HCT116 (cell line): ENCODE measurements around the gene GLO1. TPM values are rescaled to one million over a fixed set of nuclear protein-coding genes. Genes with fewer than 3 reads are reported as not detected.

ENCODE experiments used
- ATAC-seq: fragments of 200-7000 bp; cut with Tn5 transposase; 2 replicates; pipeline ENCODE4 v1.9.1; 2020; ENCODE audit warnings: mild to moderate bottlenecking, moderate library complexity
- BruUV-seq: library from RNA; stranded (reverse); fragments of 400-500 nt; replicated peaks from 2 replicates; lab custom pipeline; 2021; lab: Mats Ljungman, UMichigan
- CTCF ChIA-PET: fragments of 300-600 bp; sonication (Branson Sonifier 250); formaldehyde crosslinking; loops from one replicate; lab custom pipeline; 2021; ENCODE audit warnings: antibody characterized with exemption; lab: Charles Lee
- POLR2A ChIA-PET: fragments of 300-600, 350-600 bp; sonication (Branson Sonifier 250); formaldehyde crosslinking; loops from one replicate; lab custom pipeline; 2021; ENCODE audit warnings: antibody characterized with exemption; lab: Charles Lee
- RAD21 ChIA-PET, 2 experiments: fragments of 300-600 bp; sonication (Branson Sonifier 250); formaldehyde crosslinking; loops; one replicate each; lab custom pipeline; 2023; ENCODE audit warnings: low total read pairs in 2 of 2; ENCODE audit not compliant: uncharacterized antibody in 2 of 2, unreplicated experiment in 2 of 2, low non-redundant PET in 1 of 2; lab: Charles Lee
- DNase-seq: peaks from one replicate; pipeline ENCODE4 v3.0.0-alpha.2; 2010; ENCODE audit warnings: low read depth, low spot score
- H2AFZ ChIP-seq: fragments of 200-600 bp; shearing (Covaris generic), sonication (generic); 2 replicates; pipeline ENCODE4 v1.6.1; 2017; ENCODE audit warnings: low read depth, mixed run types, mixed read lengths, antibody characterized with exemption, low read length; ENCODE audit not compliant: poor library complexity, severe bottlenecking
- H3K27ac ChIP-seq: 2 replicates; pipeline ENCODE4 v1.5.1; 2012; ENCODE audit warnings: low read depth, low read length
- H3K27me3 ChIP-seq: fragments of 200-600 bp; sonication (generic); 2 replicates; pipeline ENCODE4 v1.6.1; 2016; ENCODE audit warnings: mixed run types, low read length, mixed read lengths; ENCODE audit not compliant: insufficient read depth
- H3K36me3 ChIP-seq, 2 experiments: fragments of 200-500 bp in 1 of 2; fragments of 200-600 bp in 1 of 2; sonication (Bioruptor generic) in 1 of 2; sonication (generic) in 1 of 2; 2 replicates each; pipeline versions ENCODE4 v1.5.1 to v1.6.1; 2014 to 2016; ENCODE audit warnings: low read length in 2 of 2, inconsistent platforms in 1 of 2, mixed read lengths in 1 of 2, mixed run types in 1 of 2; ENCODE audit not compliant: insufficient read depth in 2 of 2, control insufficient read depth in 1 of 2
- H3K4me1 ChIP-seq, 2 experiments: fragments of 200-600 bp in 1 of 2; sonication (generic) in 1 of 2; 2 replicates each; pipeline versions ENCODE4 v1.5.1 to v1.6.1; 2012 to 2017; ENCODE audit warnings: low read length in 2 of 2, inconsistent platforms in 1 of 2, mild to moderate bottlenecking in 1 of 2, mixed read lengths in 1 of 2, mixed run types in 1 of 2, moderate library complexity in 1 of 2; ENCODE audit not compliant: insufficient read depth in 2 of 2, control insufficient read depth in 1 of 2
- H3K4me2 ChIP-seq: fragments of 200-600 bp; sonication (generic); 2 replicates; pipeline ENCODE4 v1.6.1; 2017; ENCODE audit warnings: mixed run types, low read length, mixed read lengths
- H3K4me3 ChIP-seq, 2 experiments: fragments of 200-600 bp in 1 of 2; sonication (generic) in 1 of 2; replicated peaks in 1 of 2; 2 replicates each; pipeline ENCODE4 v1.5.1; 2011 to 2016; ENCODE audit warnings: low read length in 2 of 2, control low read depth in 1 of 2, low read depth in 1 of 2, mild to moderate bottlenecking in 1 of 2, mixed read lengths in 1 of 2, mixed run types in 1 of 2
- H3K79me2 ChIP-seq: fragments of 200-600 bp; sonication (generic); 2 replicates; pipeline ENCODE4 v1.6.1; 2017; ENCODE audit warnings: mild to moderate bottlenecking, mixed run types, low read length, moderate library complexity, mixed read lengths; ENCODE audit not compliant: insufficient read depth
- H3K9ac ChIP-seq: fragments of 200-600 bp; sonication (generic); 2 replicates; pipeline ENCODE4 v1.6.1; 2016; ENCODE audit warnings: low read length, mixed read lengths
- H3K9me2 ChIP-seq: fragments of 200-600 bp; sonication (generic), shearing (Covaris generic); 2 replicates; pipeline ENCODE4 v1.6.1; 2017; ENCODE audit warnings: mixed run types, mild to moderate bottlenecking, moderate library complexity; ENCODE audit not compliant: insufficient read depth
- H3K9me3 ChIP-seq, 2 experiments: fragments of 200-500 bp in 1 of 2; fragments of 200-600 bp in 1 of 2; sonication (Bioruptor generic) in 1 of 2; sonication (generic) in 1 of 2; 2 replicates each; pipeline ENCODE4 v1.6.1; 2014 to 2017; ENCODE audit warnings: low read length in 2 of 2, mixed read lengths in 2 of 2, inconsistent platforms in 1 of 2, low read depth in 1 of 2, mild to moderate bottlenecking in 1 of 2, mixed run types in 1 of 2, moderate library complexity in 1 of 2; ENCODE audit not compliant: control insufficient read depth in 1 of 2, insufficient read depth in 1 of 2
- H4K20me1 ChIP-seq: fragments of 200-600 bp; sonication (generic), shearing (Covaris generic); 2 replicates; pipeline ENCODE4 v1.6.1; 2017; ENCODE audit warnings: mixed run types, mild to moderate bottlenecking, moderate library complexity; ENCODE audit not compliant: insufficient read depth
- ATF3 ChIP-seq: IDR thresholded peaks from 2 replicates; pipeline ENCODE4 v1.6.1; 2012
- CBX3 ChIP-seq: IDR thresholded peaks from 2 replicates; pipeline ENCODE4 v1.6.1; 2012; ENCODE audit warnings: low read depth
- CTCF ChIP-seq, 3 experiments: fragments of 200-600 bp in 1 of 3; sonication (generic) in 1 of 3; IDR thresholded peaks in 2 of 3; conservative IDR thresholded peaks in 1 of 3; 2 replicates each; pipeline ENCODE4 v1.5.1; 2012 to 2017; ENCODE audit warnings: low read depth in 2 of 3, low read length in 2 of 3, antibody characterized with exemption in 1 of 3, borderline replicate concordance in 1 of 3, control low read depth in 1 of 3, mild to moderate bottlenecking in 1 of 3, mixed read lengths in 1 of 3, mixed run types in 1 of 3, moderate library complexity in 1 of 3; ENCODE audit not compliant: insufficient read depth in 1 of 3
- EGR1 ChIP-seq: IDR thresholded peaks from 2 replicates; pipeline ENCODE4 v1.6.1; 2012; ENCODE audit warnings: low read depth
- EZH2 ChIP-seq: fragments of 200-600 bp; sonication (generic); IDR thresholded peaks from 2 replicates; pipeline ENCODE4 v1.6.1; 2017; ENCODE audit warnings: antibody characterized with exemption, mixed run types
- FOSL1 ChIP-seq: IDR thresholded peaks from 2 replicates; pipeline ENCODE4 v1.6.1; 2012; ENCODE audit warnings: low read depth
- JUND ChIP-seq: IDR thresholded peaks from 2 replicates; pipeline ENCODE4 v1.6.1; 2012
- MAX ChIP-seq: IDR thresholded peaks from 2 replicates; pipeline ENCODE4 v1.6.1; 2012
- POLR2AphosphoS5 ChIP-seq: IDR thresholded peaks from 2 replicates; pipeline ENCODE4 v1.6.1; 2011; ENCODE audit warnings: mild to moderate bottlenecking, low read depth, low read length, moderate library complexity
- SIN3A ChIP-seq: IDR thresholded peaks from 2 replicates; pipeline ENCODE4 v1.6.1; 2012; ENCODE audit warnings: low read depth
- SP1 ChIP-seq: IDR thresholded peaks from 2 replicates; pipeline ENCODE4 v1.6.1; 2012; ENCODE audit warnings: low read depth
- SRF ChIP-seq: IDR thresholded peaks from 2 replicates; pipeline ENCODE4 v1.6.1; 2012; ENCODE audit warnings: low read depth
- TCF7L2 ChIP-seq: IDR thresholded peaks from 2 replicates; pipeline ENCODE4 v1.7.0; 2011; ENCODE audit warnings: borderline replicate concordance, inconsistent platforms; ENCODE audit not compliant: insufficient read depth, insufficient read length; ENCODE audit errors: extremely low read depth
- YY1 ChIP-seq: IDR thresholded peaks from 2 replicates; pipeline ENCODE4 v1.6.1; 2011; ENCODE audit warnings: low read length, low read depth, moderate library complexity, mild to moderate bottlenecking; ENCODE audit not compliant: insufficient replicate concordance; ENCODE audit errors: extremely low read depth
- ZBTB33 ChIP-seq: IDR thresholded peaks from 2 replicates; pipeline ENCODE4 v1.6.1; 2011; ENCODE audit warnings: mild to moderate bottlenecking, low read length, moderate library complexity; ENCODE audit not compliant: insufficient replicate concordance; ENCODE audit errors: extremely low read depth
- ZFX ChIP-seq: fragments of 450-650 bp; IDR thresholded peaks from 2 replicates; pipeline ENCODE4 v1.6.1; 2017
- ZNF274 ChIP-seq: fragments of 200-500 bp; sonication (Bioruptor generic); IDR thresholded peaks from 2 replicates; pipeline ENCODE4 v1.6.1; 2014; ENCODE audit warnings: mild to moderate bottlenecking, low read depth, low read length, inconsistent platforms
- intact Hi-C: fragments of 100-400 bp; cut with micrococcal nuclease; formaldehyde crosslinking; loops from 2 replicates; pipeline ENCODE4 v1.10.0; 2022
- total RNA-seq: library from RNA; stranded (reverse); gene quantifications from one replicate; pipeline ENCODE4 v1.2.1, GENCODE V29; 2021; ENCODE audit not compliant: unreplicated experiment

The GLO1 gene
- total RNA-seq, 1 experiment from 2014 or later: 191 TPM

- H3K4me1 ChIP-seq: no peaks in the 10 kb centered on the region
- no TSS peak for BruUV-seq
- DNase-seq (no peak), ATAC-seq (no peak)
- no peaks in the 10 kb centered on the region for H3K27me3 ChIP-seq
- no peak overlapping the region for H3K9ac ChIP-seq
- no peak overlapping the region for H3K27ac ChIP-seq
- H2AFZ ChIP-seq: no peak overlapping the region
- H4K20me1 ChIP-seq: no peaks in the 10 kb centered on the region
- H3K36me3 ChIP-seq: no peaks in the 10 kb centered on the region
- no peak overlapping the region for H3K4me3 ChIP-seq
- ChIA-PET POLR2A (no interaction called here), RAD21 (no interaction called here), CTCF (no interaction called here)
- no peaks in the 10 kb centered on the region for H3K79me2 ChIP-seq
- no peaks in the 10 kb centered on the region for H3K9me3 ChIP-seq
- H3K4me2 ChIP-seq: no peak overlapping the region
- TF ChIP-seq EGR1 (no peak), JUND (no peak), CTCF (IDR thresholded peaks at IDR 0.05 in 2 of 3, conservative IDR thresholded peaks at IDR 0.05 in 1 of 3; ENCODE audit: borderline replicate concordance in 1 of 3, insufficient read depth in 1 of 3, low read depth in 2 of 3, low read length in 2 of 3) (no peak)
- intact Hi-C loops: no loop called here
- H3K9me2 ChIP-seq: no peaks in the 10 kb centered on the region
Observed at GRCh38 chr6:38730140-38730862, 27.4 kb upstream of the GLO1 start.

- H3K9me3 ChIP-seq: no peaks in the 10 kb centered on the region
- H3K36me3 ChIP-seq: no peaks in the 10 kb centered on the region
- no peaks in the 10 kb centered on the region for H3K9me2 ChIP-seq
- H3K4me1 ChIP-seq: no peaks in the 10 kb centered on the region
- no peak overlapping the region for H3K27ac ChIP-seq
- RAD21 ChIA-PET: no interaction called here
- CTCF ChIA-PET: no interaction called here
- no peaks in the 10 kb centered on the region for H4K20me1 ChIP-seq
- no peak overlapping the region for H3K9ac ChIP-seq
- no TSS peak for BruUV-seq
- no peak overlapping the region for H3K4me3 ChIP-seq
- POLR2A ChIA-PET: no interaction called here
- H2AFZ ChIP-seq: no peak overlapping the region
- H3K4me2 ChIP-seq: no peak overlapping the region
- H3K79me2 ChIP-seq: no peaks in the 10 kb centered on the region
- no peak for DNase-seq
- intact Hi-C loops: no loop called here
- no peak for ATAC-seq
- no peaks in the 10 kb centered on the region for H3K27me3 ChIP-seq
- TF ChIP-seq SRF (no peak), FOSL1 (no peak), ZBTB33 (no peak), CBX3 (no peak), ZFX (no peak), ZNF274 (no peak), JUND (no peak), YY1 (no peak), EGR1 (no peak), ATF3 (no peak), TCF7L2 (no peak), EZH2 (no peak), POLR2AphosphoS5 (no peak), SIN3A (no peak), MAX (no peak), SP1 (no peak)
Observed at GRCh38 chr6:38728203-38728602, 25.3 kb upstream of the GLO1 start.
